ENCODE results near the gene CACFD1. TPM values are rescaled to one million over a fixed set of nuclear protein-coding genes. Genes with fewer than 3 reads are reported as not detected.

CACFD1 gene
- total and polyA plus RNA-seq, 2 of the 13 experiments (the other 11 are each of a cell fraction or from before 2014, with no cell fraction given): 13.8 to 14.6 TPM

DNA sequence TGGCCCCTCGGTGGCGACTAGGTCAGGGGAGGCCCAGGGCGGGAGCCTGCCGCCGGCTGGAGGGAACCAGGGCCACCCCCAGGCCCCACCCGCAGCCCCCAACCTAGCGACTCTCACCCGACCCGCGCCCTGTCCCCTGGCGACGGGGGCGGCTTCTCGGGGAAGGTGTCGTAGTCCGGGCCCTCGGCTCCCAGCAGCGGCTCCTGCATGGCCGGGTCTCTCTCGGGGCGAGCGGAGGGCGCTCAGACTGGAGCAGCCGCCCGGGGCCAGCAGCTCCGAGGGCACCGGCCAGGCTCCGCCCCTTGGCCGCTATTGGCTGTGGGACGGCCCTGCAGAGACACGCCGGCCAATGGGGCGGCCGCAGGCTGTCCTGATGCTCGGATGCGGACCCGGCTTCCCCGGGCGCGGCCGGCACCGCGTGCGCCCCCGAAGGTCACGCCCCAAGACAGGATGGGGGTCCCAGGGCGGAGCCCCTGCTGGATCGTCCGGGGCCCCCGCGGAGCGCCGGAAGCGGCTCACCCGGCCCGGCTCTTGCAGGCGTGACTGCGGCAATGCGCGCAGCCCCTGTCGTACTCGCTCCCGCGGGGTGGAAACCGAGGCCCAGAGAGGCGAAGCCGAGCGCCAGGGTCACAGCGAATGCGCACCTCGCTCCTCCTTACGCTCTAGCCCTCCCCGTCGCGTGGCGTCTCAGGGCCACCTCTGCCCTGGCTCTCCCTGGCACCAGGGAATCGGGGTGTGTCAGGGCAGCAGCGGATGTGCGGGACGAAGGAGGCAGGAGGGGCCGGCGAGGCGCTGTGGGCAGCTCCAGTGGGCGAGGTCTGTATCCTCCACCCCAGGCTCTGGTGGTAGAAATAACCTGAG, 19.3 kb downstream of the CACFD1 start, which contains the start of gene SLC2A6 (continued):
- TF ChIP-seq, protein P1, sequence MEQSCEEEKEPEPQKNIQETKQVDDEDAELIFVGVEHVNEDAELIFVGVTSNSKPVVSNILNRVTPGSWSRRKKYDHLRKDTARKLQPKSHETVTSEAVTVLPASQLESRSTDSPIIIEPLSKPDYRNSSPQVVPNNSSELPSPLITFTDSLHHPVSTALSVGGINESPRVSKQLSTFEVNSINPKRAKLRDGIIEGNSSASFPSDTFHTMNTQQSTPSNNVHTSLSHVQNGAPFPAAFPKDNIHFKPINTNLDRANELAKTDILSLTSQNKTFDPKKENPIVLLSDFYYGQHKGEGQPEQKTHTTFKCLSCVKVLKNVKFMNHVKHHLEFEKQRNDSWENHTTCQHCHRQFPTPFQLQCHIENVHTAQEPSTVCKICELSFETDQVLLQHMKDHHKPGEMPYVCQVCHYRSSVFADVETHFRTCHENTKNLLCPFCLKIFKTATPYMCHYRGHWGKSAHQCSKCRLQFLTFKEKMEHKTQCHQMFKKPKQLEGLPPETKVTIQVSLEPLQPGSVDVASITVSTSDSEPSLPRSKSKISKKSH (CRISPR knock-in tag; IDR thresholded peaks at IDR 0.05; ENCODE audit: borderline replicate concordance): peak; percentile 40; the same call in 1 of the 2 replicates
- TF ChIP-seq HES4 (CRISPR knock-in tag; IDR thresholded peaks at IDR 0.05; ENCODE audit: borderline replicate concordance) (no peak), NCOR1 (IDR thresholded peaks at IDR 0.05; ENCODE audit: borderline replicate concordance, low read length) (no peak), HMG20A (CRISPR knock-in tag; IDR thresholded peaks at IDR 0.05; ENCODE audit: borderline replicate concordance) (no peak), RFX5 (IDR thresholded peaks at IDR 0.05; ENCODE audit: low read depth, low read length) (peak; percentile 32; the same call in 1 of the 2 replicates), FOXJ3 (CRISPR knock-in tag; IDR thresholded peaks at IDR 0.05; ENCODE audit: borderline replicate concordance) (no peak), RORA (CRISPR knock-in tag; IDR thresholded peaks at IDR 0.05) (no peak), ZNF747 (CRISPR knock-in tag; IDR thresholded peaks at IDR 0.05; ENCODE audit: borderline replicate concordance) (0 out of 2 replicates have a peak, but pooled peaks have one; percentile 62), NAIF1 (CRISPR knock-in tag; IDR thresholded peaks at IDR 0.05; ENCODE audit: borderline replicate concordance) (no peak), ZMAT3 (CRISPR knock-in tag; conservative IDR thresholded peaks at IDR 0.05) (no peak), ZNF12 (CRISPR knock-in tag; IDR thresholded peaks at IDR 0.05) (0 out of 2 replicates have a peak, but pooled peaks have one; percentile 12), ZNF749 (CRISPR knock-in tag; IDR thresholded peaks at IDR 0.05; ENCODE audit: borderline replicate concordance) (no peak), TBX2 (CRISPR knock-in tag; IDR thresholded peaks at IDR 0.05; ENCODE audit: borderline replicate concordance) (no peak), PHB2 (IDR thresholded peaks at IDR 0.05; ENCODE audit: partially characterized antibody) (no peak), ZNF235 (CRISPR knock-in tag; IDR thresholded peaks at IDR 0.05; ENCODE audit: borderline replicate concordance) (no peak; the same call in 1 of the 2 replicates), SALL1 (CRISPR knock-in tag; IDR thresholded peaks at IDR 0.05) (peak; percentile 17; the same call in 1 of the 2 replicates), ZNF713 (CRISPR knock-in tag; IDR thresholded peaks at IDR 0.05) (no peak), ZC3H4 (CRISPR knock-in tag; IDR thresholded peaks at IDR 0.05; ENCODE audit: borderline replicate concordance) (no peak), ZNF224 (CRISPR knock-in tag; IDR thresholded peaks at IDR 0.05) (0 out of 2 replicates have a peak, but pooled peaks have one; percentile 34), RFX1 (IDR thresholded peaks at IDR 0.05) (no peak)
- TF ChIP-seq, protein P2, sequence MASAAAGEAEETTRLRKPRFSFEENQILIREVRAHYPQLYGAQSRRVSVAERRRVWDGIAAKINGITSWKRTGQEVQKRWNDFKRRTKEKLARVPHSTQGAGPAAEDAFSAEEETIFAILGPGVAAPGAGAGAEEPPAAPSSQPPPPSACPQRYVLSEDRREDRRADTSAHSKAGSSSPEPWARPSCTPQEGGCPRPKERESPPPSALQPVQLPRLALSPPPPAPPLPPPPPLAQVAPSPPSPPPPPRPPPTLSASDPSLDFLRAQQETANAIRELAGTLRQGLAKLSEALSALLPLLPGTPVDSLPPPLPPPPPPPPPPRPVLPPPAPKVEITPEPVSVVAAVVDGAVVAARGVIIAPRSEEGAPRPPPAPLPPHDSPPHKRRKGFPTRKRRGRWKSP (CRISPR knock-in tag; IDR thresholded peaks at IDR 0.05): no peak; the same call in 1 of the 2 replicates
- TF ChIP-seq, protein P3, sequence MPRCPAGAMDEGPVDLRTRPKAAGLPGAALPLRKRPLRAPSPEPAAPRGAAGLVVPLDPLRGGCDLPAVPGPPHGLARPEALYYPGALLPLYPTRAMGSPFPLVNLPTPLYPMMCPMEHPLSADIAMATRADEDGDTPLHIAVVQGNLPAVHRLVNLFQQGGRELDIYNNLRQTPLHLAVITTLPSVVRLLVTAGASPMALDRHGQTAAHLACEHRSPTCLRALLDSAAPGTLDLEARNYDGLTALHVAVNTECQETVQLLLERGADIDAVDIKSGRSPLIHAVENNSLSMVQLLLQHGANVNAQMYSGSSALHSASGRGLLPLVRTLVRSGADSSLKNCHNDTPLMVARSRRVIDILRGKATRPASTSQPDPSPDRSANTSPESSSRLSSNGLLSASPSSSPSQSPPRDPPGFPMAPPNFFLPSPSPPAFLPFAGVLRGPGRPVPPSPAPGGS (CRISPR knock-in tag; IDR thresholded peaks at IDR 0.05): peak; percentile 34; the same call in 1 of the 2 replicates
- TF ChIP-seq, protein P4, sequence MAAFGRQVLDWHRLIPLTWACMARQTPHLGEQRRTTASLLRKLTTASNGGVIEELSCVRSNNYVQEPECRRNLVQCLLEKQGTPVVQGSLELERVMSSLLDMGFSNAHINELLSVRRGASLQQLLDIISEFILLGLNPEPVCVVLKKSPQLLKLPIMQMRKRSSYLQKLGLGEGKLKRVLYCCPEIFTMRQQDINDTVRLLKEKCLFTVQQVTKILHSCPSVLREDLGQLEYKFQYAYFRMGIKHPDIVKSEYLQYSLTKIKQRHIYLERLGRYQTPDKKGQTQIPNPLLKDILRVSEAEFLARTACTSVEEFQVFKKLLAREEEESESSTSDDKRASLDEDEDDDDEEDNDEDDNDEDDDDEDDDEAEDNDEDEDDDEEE (CRISPR knock-in tag; IDR thresholded peaks at IDR 0.05): no peak
- TF ChIP-seq, protein P5, sequence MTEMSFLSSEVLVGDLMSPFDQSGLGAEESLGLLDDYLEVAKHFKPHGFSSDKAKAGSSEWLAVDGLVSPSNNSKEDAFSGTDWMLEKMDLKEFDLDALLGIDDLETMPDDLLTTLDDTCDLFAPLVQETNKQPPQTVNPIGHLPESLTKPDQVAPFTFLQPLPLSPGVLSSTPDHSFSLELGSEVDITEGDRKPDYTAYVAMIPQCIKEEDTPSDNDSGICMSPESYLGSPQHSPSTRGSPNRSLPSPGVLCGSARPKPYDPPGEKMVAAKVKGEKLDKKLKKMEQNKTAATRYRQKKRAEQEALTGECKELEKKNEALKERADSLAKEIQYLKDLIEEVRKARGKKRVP (CRISPR knock-in tag; IDR thresholded peaks at IDR 0.05): no peak

Data from HepG2 (cell line).